Transverse colon (tissue), 4 donors: Measurements from ENCODE around the gene CDH22. TPM values are rescaled to one million over a fixed set of nuclear protein-coding genes. Genes with fewer than 3 reads are reported as not detected.

Experiments used
- DNase-seq: peaks from one replicate; pipeline ENCODE4 v3.0.0-alpha.2; 2019
- H3K27ac ChIP-seq, 4 donors: fragments of 200-600 bp; sonication (generic); 2 replicates each; pipeline ENCODE4 v1.5.1; 2016 to 2018; ENCODE audit warnings: inconsistent platforms in 4 of 4
- H3K27me3 ChIP-seq: fragments of 200-600 bp; sonication (generic); 2 replicates; pipeline ENCODE4 v1.5.1; 2017; ENCODE audit warnings: inconsistent platforms
- H3K36me3 ChIP-seq, 4 donors: fragments of 200-600 bp; sonication (generic); 2 replicates each; pipeline ENCODE4 v1.5.1; 2017 to 2019; ENCODE audit warnings: inconsistent platforms in 4 of 4
- H3K4me1 ChIP-seq, 4 donors: fragments of 200-600 bp; sonication (generic); 2 replicates each; pipeline ENCODE4 v1.5.1; 2017 to 2020; ENCODE audit warnings: inconsistent platforms in 4 of 4
- H3K4me3 ChIP-seq, 4 donors: fragments of 200-600 bp; sonication (generic); 1 replicate in 1 of 4; 2 replicates in 3 of 4; pipeline versions ENCODE4 v1.5.1 to v1.6.1; 2017 to 2019; ENCODE audit warnings: inconsistent platforms in 4 of 4
- H3K9me3 ChIP-seq, 2 donors: fragments of 200-600 bp; sonication (generic); 2 replicates each; pipeline ENCODE4 v1.5.1; 2017 to 2019; ENCODE audit warnings: inconsistent platforms in 2 of 2
- CTCF ChIP-seq, 5 experiments: fragments of 200-600 bp in 3 of 5; fragments of 450-650 bp in 2 of 5; sonication (generic) in 3 of 5; IDR thresholded peaks; 1 replicate in 2 of 5; 2 replicates in 3 of 5; pipeline ENCODE4 v1.5.1; 2016 to 2017; ENCODE audit warnings: antibody characterized with exemption in 5 of 5, inconsistent platforms in 3 of 5, mild to moderate bottlenecking in 2 of 5, moderate library complexity in 1 of 5
- EP300 ChIP-seq: sonication (generic); formaldehyde crosslinking; IDR thresholded peaks from one replicate; pipeline ENCODE4 v1.6.1; 2017; ENCODE audit warnings: antibody characterized with exemption, low read depth
- POLR2A ChIP-seq: fragments of 450-650 bp; IDR thresholded peaks from one replicate; pipeline ENCODE4 v1.6.1; 2016; ENCODE audit warnings: antibody characterized with exemption, mild to moderate bottlenecking, moderate library complexity
- POLR2AphosphoS5 ChIP-seq, 3 donors: sonication (generic); formaldehyde crosslinking; IDR thresholded peaks; one replicate each; pipeline ENCODE4 v1.6.1; 2016; ENCODE audit warnings: antibody characterized with exemption in 3 of 3
- WGBS, 2 donors: methylation state at CpG; one replicate each; pipeline ENCODE4 v1.1.5; 2018; ENCODE audit warnings: low coverage in 1 of 2; 5-methylcytosine and 5-hydroxymethylcytosine counted together
- in situ Hi-C, 4 donors: fragments of 200-750 bp; cut with MboI; loops; one replicate each; pipeline versions ENCODE4 v1.15.0 to v1.15.1; 2017; ENCODE audit warnings: low sequenced_read_pairs in 3 of 4, low pct_ligation_motif_present in 1 of 4, low pct_unique_long_range_greater_than_20kb in 1 of 4
- intact Hi-C: fragments of 100-400 bp; cut with DNase I; formaldehyde crosslinking; loops from one replicate; pipeline ENCODE4 v1.15.1; 2023; ENCODE audit warnings: low total_unique reads
- total RNA-seq, 4 donors: library from RNA; depleted of rRNA; stranded (reverse); fragments of >200 nt; gene quantifications; one replicate each; pipeline ENCODE4 v1.1.0, GENCODE V29; 2016

CDH22 gene
- total RNA-seq, 4 donors from 2014 or later = not detected

DNA sequence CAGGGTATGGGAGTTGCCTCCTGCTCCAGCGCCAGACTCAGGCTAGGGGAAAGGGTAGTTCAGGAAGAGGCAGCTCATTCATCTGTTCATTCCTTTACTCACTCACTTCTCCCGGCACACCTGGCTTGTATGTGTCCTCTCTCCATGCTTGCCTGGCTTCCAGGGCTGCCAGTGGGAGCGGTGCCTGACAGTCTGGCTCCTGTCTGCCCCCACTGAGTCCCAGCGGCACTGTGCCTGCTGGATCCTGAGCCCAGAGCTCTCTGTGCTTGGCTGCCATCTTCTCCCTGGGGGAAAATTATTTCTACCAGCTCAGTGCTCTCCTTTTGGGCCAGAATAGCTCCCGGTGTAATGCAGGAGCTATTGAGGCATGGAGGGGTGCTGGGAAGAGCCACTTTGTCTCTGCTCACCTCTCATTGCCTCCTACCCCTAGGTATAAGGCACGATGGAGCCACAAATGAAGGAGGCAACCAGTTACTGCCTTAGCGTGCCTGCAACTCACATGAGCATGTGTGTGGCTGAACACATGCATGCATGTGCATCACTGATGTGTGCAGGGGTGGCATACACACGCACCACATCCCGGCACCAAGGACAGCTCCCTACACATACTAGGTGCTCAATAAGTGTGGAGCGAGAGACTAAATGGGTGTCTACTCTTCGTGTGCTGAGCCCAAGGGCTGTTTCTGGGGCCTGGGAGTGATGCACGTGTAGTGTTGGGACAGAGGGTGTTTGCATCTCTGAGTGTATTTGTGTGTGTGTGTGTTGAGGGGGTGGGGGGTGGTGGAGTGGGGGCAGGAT, 46.6 kb downstream of the CDH22 start:
- Histone ChIP-seq H3K27ac (no peak overlapping the region), H3K9me3 (no peaks in the 10 kb centered on the region), H3K4me3 (no peak overlapping the region), H3K36me3 (no peaks in the 10 kb centered on the region), H3K4me1 (no peaks in the 10 kb centered on the region), H3K27me3 (peaks cover 53% of the 10 kb centered on the region)
- intact Hi-C loops = no loop called here
- in situ Hi-C loops = no loop called here
- DNase-seq = no peak
- 72% methylated on average over 12 of the region's 12 CpGs; no CpG with 5 or more reads in 1 of the 2 donors for WGBS, 2 donors
- TF ChIP-seq CTCF (IDR thresholded peaks at IDR 0.05) (no peak), POLR2A (no peak), EP300 (no peak), POLR2AphosphoS5 (IDR thresholded peaks at IDR 0.05) (no peak)

DNA sequence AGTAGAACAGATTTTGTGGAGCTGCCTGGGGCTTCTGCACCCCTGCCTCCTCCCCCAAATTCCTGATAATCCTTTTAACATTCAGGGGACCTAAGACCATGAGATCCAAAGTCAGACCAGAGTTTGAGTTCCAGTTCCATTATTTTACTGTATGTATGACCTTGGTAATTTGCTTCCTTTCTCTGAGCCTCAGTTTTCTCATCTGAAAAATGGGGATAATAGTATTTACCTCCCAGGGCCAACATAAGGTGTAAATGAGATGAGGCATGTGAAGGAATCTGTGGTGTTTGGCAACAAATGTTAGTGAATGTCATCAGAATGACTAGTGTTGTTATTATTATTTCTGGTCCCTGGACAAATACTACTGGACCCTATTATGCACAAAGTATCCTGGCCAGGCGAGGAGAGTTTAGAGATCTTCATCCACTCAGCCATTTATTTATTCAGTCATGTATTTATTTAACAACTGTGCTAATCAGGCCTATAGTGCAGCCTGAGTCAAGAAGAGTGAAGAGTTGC, 47.3 kb downstream of the CDH22 start:
- intact Hi-C loops (no loop called here), in situ Hi-C loops (no loop called here)
- WGBS, 2 donors = 69% methylated on average over 1 of the region's 1 CpG; no CpG with 5 or more reads in 1 of the 2 donors
- Histone ChIP-seq H3K9me3 (no peaks in the 10 kb centered on the region), H3K36me3 (no peaks in the 10 kb centered on the region), H3K4me1 (no peaks in the 10 kb centered on the region), H3K27ac (no peak overlapping the region), H3K27me3 (peaks cover 55% of the 10 kb centered on the region), H3K4me3 (no peak overlapping the region)
- TF ChIP-seq CTCF (IDR thresholded peaks at IDR 0.05) (no peak), EP300 (no peak), POLR2A (no peak), POLR2AphosphoS5 (IDR thresholded peaks at IDR 0.05) (no peak)
- no peak for DNase-seq

DNA sequence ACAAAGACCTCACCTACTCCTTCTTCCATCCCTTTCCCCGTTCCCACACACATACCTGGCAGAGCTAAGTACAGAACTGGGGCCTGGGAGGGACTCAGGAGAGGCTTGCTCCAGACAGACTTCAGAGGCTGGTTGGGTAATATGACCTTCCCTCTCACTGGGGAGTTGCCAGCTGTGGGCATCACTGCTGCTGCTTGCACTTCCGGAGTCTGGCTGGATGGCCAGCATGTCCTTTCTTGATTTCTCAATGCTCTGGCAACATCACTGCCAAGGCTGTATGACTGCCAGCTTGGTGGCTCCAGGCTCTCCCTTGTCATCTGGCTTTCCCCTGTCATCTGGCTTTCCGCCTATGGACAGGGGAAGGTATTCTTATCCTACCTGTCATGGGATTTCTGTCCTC, 47.8 kb downstream of the CDH22 start:
- no peak for DNase-seq
- TF ChIP-seq POLR2A (no peak), EP300 (no peak), CTCF (IDR thresholded peaks at IDR 0.05) (no peak), POLR2AphosphoS5 (IDR thresholded peaks at IDR 0.05) (no peak)
- H3K27me3 ChIP-seq = peaks cover 53% of the 10 kb centered on the region
- intact Hi-C loops = no loop called here
- H3K27ac ChIP-seq = no peak overlapping the region
- H3K36me3 ChIP-seq = no peaks in the 10 kb centered on the region
- in situ Hi-C loops = no loop called here
- whole genome bisulfite sequencing, 2 donors = 60 to 79% methylated on average over 1 to 3 of the region's 3 CpGs
- H3K4me3 ChIP-seq = no peak overlapping the region
- H3K4me1 ChIP-seq = no peaks in the 10 kb centered on the region
- H3K9me3 ChIP-seq = no peaks in the 10 kb centered on the region

DNA sequence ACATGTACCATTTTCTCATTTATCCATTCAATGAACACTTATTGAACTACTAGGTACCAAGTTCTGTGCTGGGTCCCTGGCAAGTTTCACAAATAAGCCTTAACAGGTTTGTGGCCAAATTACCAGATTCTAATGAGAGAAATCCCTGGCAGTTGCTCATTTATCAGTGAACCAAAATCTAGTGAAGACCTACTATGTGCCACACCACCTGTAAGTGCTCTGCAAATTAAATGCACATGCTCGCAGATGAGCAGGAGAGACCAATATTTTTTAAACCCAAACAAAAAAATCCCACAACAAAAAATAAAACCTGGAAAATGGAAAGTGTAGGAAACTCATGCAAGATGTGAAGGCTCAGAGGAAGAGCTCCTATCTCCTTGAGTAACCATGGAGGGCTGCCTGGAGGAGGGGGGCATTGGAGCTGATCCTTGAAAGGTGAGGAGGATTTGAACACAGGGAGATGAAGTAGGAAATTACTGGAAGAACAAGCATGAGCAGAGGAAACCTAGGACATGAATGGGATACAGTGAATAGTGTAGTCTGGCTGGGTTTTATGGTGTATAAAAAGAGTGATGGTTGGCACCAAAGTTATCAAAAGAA, 48.9 kb downstream of the CDH22 start:
- intact Hi-C loops = no loop called here

More for the DNA sequence above, 48.9 kb downstream of the CDH22 start:
- Histone ChIP-seq H3K27ac (no peak overlapping the region), H3K4me3 (no peak overlapping the region), H3K27me3 (peaks cover 54% of the 10 kb centered on the region), H3K4me1 (no peaks in the 10 kb centered on the region), H3K9me3 (no peaks in the 10 kb centered on the region), H3K36me3 (no peaks in the 10 kb centered on the region)
- no peak for DNase-seq
- in situ Hi-C loops = no loop called here
- TF ChIP-seq POLR2AphosphoS5 (IDR thresholded peaks at IDR 0.05) (no peak), POLR2A (no peak), CTCF (IDR thresholded peaks at IDR 0.05) (no peak), EP300 (no peak)
- WGBS, 2 donors = 75 to 78% methylated on average over 1 of the region's 1 CpG
